ENCODE data around the gene RAX2.

RAX2 gene

DNA sequence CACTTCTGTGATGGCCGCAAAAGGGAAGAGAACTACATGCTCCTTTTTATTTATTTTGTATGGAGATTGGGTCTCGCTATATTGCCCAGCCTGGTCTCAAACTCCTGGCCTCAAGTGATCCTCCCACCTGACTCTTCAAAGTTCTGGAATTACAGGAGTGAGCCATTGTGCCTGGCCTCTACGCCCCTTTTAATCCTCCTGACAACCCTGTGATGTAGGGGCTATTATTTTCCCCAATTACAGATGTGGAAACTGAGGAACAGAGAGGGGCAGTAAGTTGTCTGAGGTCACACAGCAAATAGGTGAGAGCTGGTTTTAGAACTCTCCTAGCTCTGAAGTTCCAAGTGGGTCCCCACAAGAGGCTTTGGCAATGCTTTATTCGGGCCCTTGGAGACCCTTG, 52.2 kb downstream of the RAX2 start:
- Histone ChIP-seq H3K4me3 (ENCODE audit: low read length) (no peak overlapping the region), H3K4me1 (ENCODE audit: low read length) (peaks cover 8% of the 10 kb centered on the region; the same call in 1 of the 2 replicates), H3K79me2 (ENCODE audit: low read length) (no peaks in the 10 kb centered on the region), H3K27ac (ENCODE audit: low read length) (no peak overlapping the region), H3K9me3 (replicated peaks; ENCODE audit: insufficient read depth, low read length) (no peaks in the 10 kb centered on the region), H4K20me1 (ENCODE audit: insufficient read depth, low read length) (no peaks in the 10 kb centered on the region), H3K9me2 (replicated peaks; ENCODE audit: insufficient read depth, low read length) (no peaks in the 10 kb centered on the region), H3F3A (ENCODE audit: insufficient read depth, low read length) (no peaks in the 10 kb centered on the region; the same call in 1 of the 2 replicates), H3K36me3 (replicated peaks; ENCODE audit: insufficient read depth, low read length) (no peaks in the 10 kb centered on the region), H3K27me3 (replicated peaks; ENCODE audit: insufficient read depth, low read length) (peaks cover 56% of the 10 kb centered on the region), H3K9ac (ENCODE audit: low read length) (no peak overlapping the region), H3K4me2 (ENCODE audit: low read depth, low read length) (no peak overlapping the region), H2AFZ (ENCODE audit: low read length) (no peak overlapping the region)
- TF ChIP-seq, protein P1, sequence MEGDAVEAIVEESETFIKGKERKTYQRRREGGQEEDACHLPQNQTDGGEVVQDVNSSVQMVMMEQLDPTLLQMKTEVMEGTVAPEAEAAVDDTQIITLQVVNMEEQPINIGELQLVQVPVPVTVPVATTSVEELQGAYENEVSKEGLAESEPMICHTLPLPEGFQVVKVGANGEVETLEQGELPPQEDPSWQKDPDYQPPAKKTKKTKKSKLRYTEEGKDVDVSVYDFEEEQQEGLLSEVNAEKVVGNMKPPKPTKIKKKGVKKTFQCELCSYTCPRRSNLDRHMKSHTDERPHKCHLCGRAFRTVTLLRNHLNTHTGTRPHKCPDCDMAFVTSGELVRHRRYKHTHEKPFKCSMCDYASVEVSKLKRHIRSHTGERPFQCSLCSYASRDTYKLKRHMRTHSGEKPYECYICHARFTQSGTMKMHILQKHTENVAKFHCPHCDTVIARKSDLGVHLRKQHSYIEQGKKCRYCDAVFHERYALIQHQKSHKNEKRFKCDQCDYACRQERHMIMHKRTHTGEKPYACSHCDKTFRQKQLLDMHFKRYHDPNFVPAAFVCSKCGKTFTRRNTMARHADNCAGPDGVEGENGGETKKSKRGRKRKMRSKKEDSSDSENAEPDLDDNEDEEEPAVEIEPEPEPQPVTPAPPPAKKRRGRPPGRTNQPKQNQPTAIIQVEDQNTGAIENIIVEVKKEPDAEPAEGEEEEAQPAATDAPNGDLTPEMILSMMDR (IDR thresholded peaks at IDR 0.05; ENCODE audit: low read length) = no peak
- TF ChIP-seq EZH2phosphoT487 (IDR thresholded peaks at IDR 0.05; ENCODE audit: low read length) = no peak
- no peak for TF ChIP-seq EZH2 (optimal IDR thresholded peaks at IDR 0.05; ENCODE audit: low read depth, low read length)
- no peak for DNase-seq
